ENCODE results near the gene EOLA2. TPM values are rescaled to one million over a fixed set of nuclear protein-coding genes. Genes with fewer than 3 reads are reported as not detected.

The EOLA2 gene
- 49.7 and 65.0 TPM in 2 replicates for total RNA-seq (2011; cell fraction: chromatin; rRNA removed; ENCODE audit: low replicate concordance)
- total RNA-seq (2011; cell fraction: nucleolus; rRNA removed), result 36.7 and 39.9 TPM in 2 replicates
- total RNA-seq (2011; cell fraction: nucleoplasm; rRNA removed), result 38.2 and 44.3 TPM in 2 replicates
- 47.0 and 48.8 TPM in 2 replicates for total RNA-seq (2014; rRNA removed)
- total RNA-seq (2014; rRNA removed; fragmentation: Illumina TruSeq; extraction: Trizol), result 22.4 and 27.7 TPM in 2 replicates
- 27.6 and 29.1 TPM in 2 replicates for total RNA-seq (2015; rRNA removed; fragmentation: Illumina TruSeq; extraction: Trizol)
- total RNA-seq (2021), result 47.7 and 51.5 TPM in 2 replicates
- polyA plus RNA-seq (2011; rRNA removed), result 50.8 and 61.5 TPM in 2 replicates
- polyA plus RNA-seq (2011; cell fraction: cytosol; rRNA removed), result 44.4 and 46.6 TPM in 2 replicates
- 76.3 and 80.6 TPM in 2 replicates for polyA plus RNA-seq (2011; cell fraction: nucleus; rRNA removed)
- polyA plus RNA-seq (2012), result 42.9 and 43.6 TPM in 2 replicates
- polyA plus RNA-seq (2014; fragmentation: Illumina TruSeq; extraction: Trizol), result 44.3 and 48.8 TPM in 2 replicates
- polyA plus RNA-seq (2014; fragmentation: Nextera tagmentation; extraction: Ambion mirVana), result 10 to 100 TPM; 33.7 to 44.1 TPM
- 52.2 and 52.9 TPM in 2 replicates for polyA plus RNA-seq (2014; rRNA removed)
- 22.3 and 26.6 TPM in 2 replicates for polyA minus RNA-seq (2011; rRNA and poly(A)+ RNA removed)
- 19.7 and 22.8 TPM in 2 replicates for polyA minus RNA-seq (2011; cell fraction: cytosol; rRNA and poly(A)+ RNA removed)
- polyA minus RNA-seq (2011; cell fraction: nucleus; rRNA and poly(A)+ RNA removed), result 22.7 and 23.0 TPM in 2 replicates
- percentile 80 among the genes with signal in this experiment for Bru-seq, nascent RNA
- BruChase-seq, experiment 1, labeled RNA remaining after a 2-hour chase, result percentile 78 among the genes with signal in this experiment
- BruChase-seq, experiment 2, labeled RNA remaining after a 6-hour chase, result percentile 85 among the genes with signal in this experiment
- long read RNA-seq, experiment 1, transcript CXorf40B-203 (5 exons, 1,653 nt), result major isoform, 49 of 120 reads
- long read RNA-seq, experiment 1, transcript CXorf40B-205 (6 exons, 1,440 nt), result minor isoform, 12 of 120 reads
- long read RNA-seq, experiment 1, partial matches to known transcripts, result 35 of 120 reads
- long read RNA-seq, experiment 1, other reads (novel, unspliced or antisense), result 20 of 120 reads
- long read RNA-seq, experiment 2, transcript CXorf40B-203 (5 exons, 1,653 nt), result major isoform, 24 of 62 reads
- long read RNA-seq, experiment 2, transcript CXorf40B-205 (6 exons, 1,440 nt), result minor isoform, 6 of 62 reads
- long read RNA-seq, experiment 2, partial matches to known transcripts, result 11 of 62 reads
- long read RNA-seq, experiment 2, other reads (novel, unspliced or antisense), result 18 of 62 reads
- long read RNA-seq, experiment 3, transcript CXorf40B-203 (5 exons, 1,653 nt), result major isoform, 30 of 56 reads
- long read RNA-seq, experiment 3, transcript CXorf40B-205 (6 exons, 1,440 nt), result minor isoform, 5 of 56 reads
- long read RNA-seq, experiment 3, partial matches to known transcripts, result 9 of 56 reads
- long read RNA-seq, experiment 3, other reads (novel, unspliced or antisense), result 10 of 56 reads

- BruUV-seq (replicated peaks), result no TSS peak
- H2AFZ ChIP-seq (ENCODE audit: low read depth, low read length), result peak within 1 kb of the TSS; percentile 93
- POLR2A ChIA-PET, result no interaction called here
- TF ChIP-seq ZBTB11 (CRISPR knock-in tag; IDR thresholded peaks at IDR 0.05) (0 out of 6 replicates have a peak, but pooled peaks of 1 of the 3 experiments have one; percentile 19), POLR3G (IDR thresholded peaks at IDR 0.05; ENCODE audit: extremely low read depth, insufficient read length, insufficient replicate concordance) (no peak), POLR2H (tag; IDR thresholded peaks at IDR 0.05; ENCODE audit: low read depth) (peak; percentile 47; the same call in 1 of the 2 replicates), POLR2AphosphoS5 (IDR thresholded peaks at IDR 0.05; ENCODE audit: control insufficient read depth, insufficient read depth, low read depth, low read length) (peak; percentile 52; the same call in 1 of the 2 replicates), CHAMP1 (IDR thresholded peaks at IDR 0.05) (no peak), BHLHE40 (IDR thresholded peaks at IDR 0.05; ENCODE audit: low read length) (peak; percentile 48; the same call in 1 of the 2 replicates), RBFOX2 (IDR thresholded peaks at IDR 0.05; ENCODE audit: low read depth, low read length) (peak; percentile 70)
These were observed at the start of gene EOLA2 for GRCh38 chrX:149938427-149938880. Gene EOLA2, minus strand, starts transcription at chrX:149938491. Its CDS starts 4,617 bp downstream, at chrX:149933874.

More at GRCh38 chrX:149938427-149938880, at the start of gene EOLA2:
- Histone ChIP-seq H3K27ac (ENCODE audit: extremely low read depth, low read depth, low read length) (peak within 1 kb of the TSS; percentile 96), H3K9me3 (replicated peaks; ENCODE audit: control insufficient read depth, insufficient read depth, low read depth, low read length) (no peaks in the 10 kb centered on the region), H3K9me1 (ENCODE audit: control insufficient read depth, insufficient read depth, low read length) (no peaks in the 10 kb centered on the region), H3K4me3 (peak within 1 kb of the TSS; percentile 95), H3K4me1 (replicated peaks in 1 of 2; ENCODE audit: control insufficient read depth in 2 of 2, insufficient read depth in 2 of 2, low read length in 2 of 2) (peaks cover 0 to 15% of the 10 kb centered on the region in 2 experiments; a peak in 2 of 5 replicates), H3K4me2 (ENCODE audit: insufficient read depth, low read length) (peak within 1 kb of the TSS; percentile 96), H3K79me2 (ENCODE audit: control insufficient read depth, insufficient read depth, low read length) (peaks cover 13% of the 10 kb centered on the region), H3K27me3 (ENCODE audit: control insufficient read depth in 2 of 2, insufficient read depth in 2 of 2, low read length in 2 of 2) (no peaks in the 10 kb centered on the region), H3K9ac (ENCODE audit: insufficient read depth in 1 of 2, low read depth in 2 of 2, low read length in 2 of 2) (peak within 1 kb of the TSS; percentile 96 to 97), H4K20me1 (replicated peaks; ENCODE audit: control insufficient read depth, insufficient read depth, low read length) (no peaks in the 10 kb centered on the region), H3K36me3 (ENCODE audit: control insufficient read depth, insufficient read depth, low read length) (0 out of 3 replicates have a peak, but pooled peaks cover 3% of the 10 kb centered on the region)
- FAIRE-seq, result peak; percentile 99
- under 1% methylated on average over 28 of the region's 39 CpGs for WGBS (ENCODE audit: insufficient coverage, low coverage, missing lambda C conversion rate)
- peak; percentile 63 to 97 (median 68) for DNase-seq (ENCODE audit: extremely low read depth in 1 of 4, low spot score in 3 of 4)
- intact Hi-C loops (cut with micrococcal nuclease) (loop anchor here (5.0 kb wide), 1 partner anchor 41 kb away; no protein-coding TSS in a partner anchor), in situ Hi-C loops (cut with MboI) (no loop called here)
- ATAC-seq, result peak; percentile 79
- CTCF ChIA-PET (ENCODE audit: low intra/inter-chr PET ratio), result no interaction called here

Data from K562 (cell line).